COR-L47 (cell line): ENCODE data around the gene ITGA3.
"Not testable (repeated sequence)": the region's sequence is repeated elsewhere in the genome, so short reads cannot be mapped to it uniquely, and the experiment has no call there.

ENCODE experiments used
- DNase-seq: peaks from one replicate; lab custom pipeline; 2025; lab: John Stamatoyannopoulos, UW

The ITGA3 gene

DNA sequence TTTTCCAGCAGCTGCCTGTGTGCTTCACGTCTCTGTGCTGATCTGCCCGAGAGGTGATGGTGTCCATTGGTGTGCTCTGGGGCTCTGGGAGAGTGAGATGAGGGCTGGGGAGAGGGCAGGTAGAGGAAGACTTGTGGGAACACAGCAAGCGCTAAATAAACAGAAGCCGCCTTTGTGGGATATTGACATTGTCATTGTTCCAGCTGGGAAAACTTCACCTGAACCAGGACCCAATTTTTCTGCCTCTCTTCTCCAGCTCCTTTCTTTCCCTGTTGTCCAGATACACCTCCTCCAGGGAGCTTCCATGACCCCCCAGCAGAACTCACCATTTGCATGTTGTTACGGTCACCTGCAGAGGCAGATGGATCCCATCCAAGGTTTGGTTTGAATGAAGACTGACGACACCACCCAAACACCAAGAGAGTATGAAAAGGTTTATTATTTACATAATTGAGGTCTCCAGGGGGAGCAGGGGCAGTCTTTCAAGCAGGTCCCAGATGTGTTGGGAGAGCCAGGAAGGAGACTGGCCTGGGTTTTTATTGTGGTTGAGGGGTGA, 3.6 kb upstream of the ITGA3 start:
- DNase-seq = peak; percentile 96

DNA sequence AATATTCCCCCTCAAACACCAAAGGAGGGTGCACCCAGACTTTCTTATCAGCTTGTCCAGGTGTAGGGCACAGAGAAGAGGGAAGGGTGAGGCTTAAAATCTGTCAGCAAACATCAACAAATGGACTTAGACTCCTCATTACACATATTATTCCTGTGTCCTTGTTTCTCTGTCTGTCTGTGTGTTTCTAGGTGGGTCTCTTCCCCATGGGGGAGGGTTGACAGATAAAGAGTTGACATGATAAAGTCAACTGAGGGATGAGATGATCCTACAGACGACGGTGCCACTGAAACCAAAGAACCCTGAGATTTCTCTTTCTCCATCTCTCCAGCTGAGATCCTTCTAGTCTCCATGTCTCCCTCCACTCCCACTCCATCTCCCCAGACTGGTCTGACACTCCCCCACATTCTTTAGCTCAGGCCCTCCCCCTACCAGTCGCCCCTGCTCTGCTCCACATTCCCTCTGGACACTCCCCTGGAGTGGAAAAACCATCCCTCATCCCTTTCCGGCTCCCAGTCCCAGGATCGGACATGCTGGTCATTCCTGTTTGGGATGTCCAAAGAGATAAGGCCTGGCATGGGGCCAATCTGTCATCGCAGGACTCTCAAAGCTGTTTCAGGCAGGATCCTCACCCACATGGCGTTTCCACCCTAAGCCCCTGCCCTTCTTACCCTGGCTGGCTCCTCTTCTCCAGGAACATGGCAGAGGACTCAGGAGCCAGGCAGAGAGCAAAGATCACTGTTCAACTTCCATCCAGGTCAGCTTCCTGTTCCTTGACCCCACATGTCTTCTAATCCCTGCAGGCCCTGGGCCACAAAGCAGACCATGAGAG, 2.9 kb upstream of the ITGA3 start:
- no peak for DNase-seq

DNA sequence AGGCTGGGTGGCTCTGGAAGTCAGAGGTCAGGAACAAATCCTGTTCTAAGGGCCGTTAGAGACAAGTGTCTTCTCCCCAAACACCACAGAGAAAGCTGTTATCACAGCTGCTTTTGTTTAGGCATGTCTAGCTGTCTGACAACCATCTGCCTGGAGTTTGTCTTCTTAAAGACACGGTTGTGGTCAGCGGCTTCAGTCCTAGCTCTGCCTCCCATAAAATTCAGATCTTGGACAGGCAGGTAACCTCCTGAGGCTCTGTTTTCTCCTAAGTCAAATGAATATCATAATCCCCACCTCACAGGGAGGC, 2.3 kb upstream of the ITGA3 start:
- no peak for DNase-seq

DNA sequence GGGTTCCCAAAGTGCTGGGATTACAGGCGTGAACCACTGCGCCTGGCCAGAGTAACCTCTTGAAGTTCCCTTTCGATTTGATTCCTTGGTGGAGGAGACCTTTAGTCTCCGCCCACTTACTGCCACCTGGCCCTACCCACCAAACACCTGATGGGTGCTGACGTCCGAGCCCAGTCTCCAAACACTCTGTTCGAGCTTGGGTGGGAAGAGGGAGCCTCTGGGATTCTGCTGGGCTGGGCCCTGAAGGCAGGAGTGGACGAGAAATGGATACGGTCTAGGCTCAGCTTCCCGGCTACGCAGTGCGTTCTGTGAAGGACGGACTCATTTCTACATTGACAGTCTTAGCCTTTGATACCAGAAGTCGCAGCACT, 870 bp upstream of the ITGA3 start:
- DNase-seq = peak; percentile 15

DNA sequence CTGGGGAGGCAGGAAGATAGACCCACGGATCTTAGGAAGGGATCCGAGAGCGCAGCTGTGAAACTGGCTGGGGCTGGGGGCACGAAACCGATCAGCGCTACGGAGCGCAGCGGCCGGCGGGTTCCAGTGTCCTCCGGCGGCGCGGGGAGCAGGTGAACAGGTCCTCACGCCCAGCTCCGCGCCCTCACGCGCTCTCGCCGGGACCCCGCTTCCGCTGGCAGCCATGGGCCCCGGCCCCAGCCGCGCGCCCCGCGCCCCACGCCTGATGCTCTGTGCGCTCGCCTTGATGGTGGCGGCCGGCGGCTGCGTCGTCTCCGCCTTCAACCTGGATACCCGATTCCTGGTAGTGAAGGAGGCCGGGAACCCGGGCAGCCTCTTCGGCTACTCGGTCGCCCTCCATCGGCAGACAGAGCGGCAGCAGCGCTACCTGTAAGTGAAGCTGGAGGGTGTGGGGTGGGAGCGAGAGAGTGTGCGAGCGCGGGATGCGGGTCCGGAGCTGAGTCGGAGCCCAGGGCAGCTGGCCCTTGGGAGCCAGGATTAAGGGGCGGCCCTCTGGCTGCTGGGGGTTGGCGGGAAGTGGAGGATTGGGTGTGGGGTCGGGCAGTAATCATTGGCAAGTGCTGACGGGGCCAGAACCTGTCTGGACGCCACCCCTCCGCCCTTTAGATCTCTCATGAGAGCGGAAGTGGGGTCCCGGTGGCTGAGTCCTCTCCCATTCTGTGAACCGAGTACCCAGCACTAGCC, 479 bp downstream of the ITGA3 start:
- peak; percentile 83 for DNase-seq

DNA sequence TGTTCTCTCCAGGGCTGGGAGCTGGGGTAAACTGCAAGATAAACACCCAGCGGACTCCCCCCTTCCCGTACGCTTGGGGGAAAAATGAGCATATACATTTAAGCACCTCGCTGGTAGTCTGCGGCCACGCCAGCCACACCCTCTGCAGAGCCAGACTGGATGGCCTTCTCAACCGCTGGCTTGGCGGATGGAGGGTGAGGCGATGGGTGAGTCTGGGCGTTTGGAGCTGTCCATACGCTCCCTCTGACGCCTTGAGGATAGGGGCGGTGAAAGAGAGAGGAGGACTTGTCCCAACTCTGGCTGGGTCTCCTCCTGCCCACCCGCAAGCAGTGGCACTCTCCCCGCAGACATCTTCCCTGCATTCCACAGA, 1.0 kb downstream of the ITGA3 start:
- DNase-seq = no peak

DNA sequence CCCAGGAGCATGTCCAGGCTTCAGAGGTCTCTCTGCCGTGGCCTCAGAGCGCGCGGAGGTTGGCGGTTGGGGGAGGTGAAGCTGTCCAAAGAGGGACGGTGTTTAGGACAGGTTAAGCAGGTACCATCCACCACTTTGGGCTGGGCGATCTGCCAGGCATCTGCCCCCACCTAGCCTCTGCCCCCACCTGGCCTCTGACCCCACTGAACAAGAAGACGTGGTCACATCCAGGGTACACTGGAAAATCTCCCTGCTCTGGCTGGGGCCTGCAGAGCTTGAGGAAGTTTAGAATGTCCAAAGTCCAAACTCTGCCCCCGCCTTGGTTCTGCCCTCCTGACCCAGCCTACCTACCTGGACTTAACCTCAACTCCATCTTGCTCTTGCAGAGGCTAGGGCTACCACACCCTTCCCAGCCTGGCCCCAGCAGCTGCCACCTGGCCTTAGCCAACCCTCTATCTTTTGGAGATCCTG, 1.6 kb downstream of the ITGA3 start:
- no peak for DNase-seq

DNA sequence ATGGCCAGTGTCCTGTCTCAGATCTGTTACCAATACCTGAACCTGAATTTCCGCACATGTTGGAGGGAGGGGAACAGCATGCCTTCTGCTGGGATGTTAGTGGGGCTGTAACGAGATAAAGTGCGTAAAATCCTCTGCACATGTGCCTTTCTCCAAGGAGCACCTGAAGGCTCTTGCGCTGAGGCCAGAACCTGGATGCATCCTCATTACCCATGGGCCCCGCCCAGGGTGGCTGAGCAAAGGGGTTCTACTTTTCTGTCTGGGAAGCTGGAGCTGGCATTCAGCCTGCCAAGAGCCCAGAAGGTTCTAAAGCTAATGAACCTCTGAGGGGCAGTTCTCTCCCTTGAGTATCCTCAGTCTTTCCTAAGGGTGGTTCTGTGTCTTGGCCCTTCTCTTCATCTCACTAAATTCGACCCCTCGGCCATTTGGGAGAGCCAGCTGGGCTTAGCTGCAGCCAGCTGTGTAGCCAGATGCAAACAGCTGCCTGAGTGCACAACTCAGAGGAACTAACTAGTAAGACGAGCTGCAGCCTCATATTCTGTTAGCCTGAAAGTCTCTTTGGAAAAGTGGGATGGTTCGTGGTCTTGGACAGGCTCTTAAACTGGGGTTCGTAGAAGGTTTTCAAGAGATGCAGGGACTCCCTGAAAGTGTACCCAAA, 2.5 kb downstream of the ITGA3 start:
- no peak for DNase-seq

DNA sequence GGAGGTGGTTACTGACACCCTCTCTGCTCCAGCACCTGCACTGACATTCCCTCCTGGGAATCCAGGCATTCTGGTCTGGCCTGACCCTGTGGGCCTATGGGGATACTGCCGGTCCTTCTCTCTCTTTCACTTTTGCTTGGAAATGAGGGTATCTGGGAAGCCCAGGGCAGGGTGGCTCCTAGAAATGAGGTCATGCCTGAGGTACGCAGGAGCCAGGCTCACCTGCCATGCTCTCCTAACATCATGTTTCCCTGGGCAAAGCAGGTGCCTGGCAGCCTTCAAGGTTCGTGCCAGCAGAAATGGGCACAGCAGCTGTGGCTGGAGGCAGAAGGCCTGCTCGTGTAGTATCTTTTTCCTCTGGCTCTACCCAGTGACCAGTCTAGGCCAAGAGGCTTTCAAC, 3.3 kb downstream of the ITGA3 start:
- no peak for DNase-seq

DNA sequence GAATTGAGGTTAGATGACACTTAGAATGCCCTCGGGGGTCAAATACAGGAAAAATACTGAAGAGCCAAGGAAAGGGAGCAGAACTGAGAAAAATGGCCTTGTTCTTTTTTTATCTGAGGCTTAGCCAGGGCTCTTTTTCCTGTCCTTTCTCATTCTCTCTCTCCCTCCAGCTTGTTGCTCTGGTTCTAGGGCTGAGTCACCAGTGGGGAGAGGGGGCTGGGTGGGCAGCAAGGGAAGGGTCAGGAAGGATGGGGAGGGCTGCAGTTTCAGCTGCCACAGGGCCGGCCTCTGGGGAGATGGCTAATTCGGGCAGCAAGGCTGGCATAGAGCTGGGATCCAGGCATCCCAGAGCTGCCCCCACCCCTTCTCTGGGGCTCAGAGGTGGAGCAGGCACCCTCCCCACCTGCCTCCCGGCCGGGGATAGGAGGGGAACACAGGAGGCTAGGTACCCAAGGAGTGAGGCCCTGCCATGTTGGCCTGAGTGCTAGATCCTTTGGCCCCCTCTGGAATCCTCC, 3.9 kb downstream of the ITGA3 start:
- no peak for DNase-seq

DNA sequence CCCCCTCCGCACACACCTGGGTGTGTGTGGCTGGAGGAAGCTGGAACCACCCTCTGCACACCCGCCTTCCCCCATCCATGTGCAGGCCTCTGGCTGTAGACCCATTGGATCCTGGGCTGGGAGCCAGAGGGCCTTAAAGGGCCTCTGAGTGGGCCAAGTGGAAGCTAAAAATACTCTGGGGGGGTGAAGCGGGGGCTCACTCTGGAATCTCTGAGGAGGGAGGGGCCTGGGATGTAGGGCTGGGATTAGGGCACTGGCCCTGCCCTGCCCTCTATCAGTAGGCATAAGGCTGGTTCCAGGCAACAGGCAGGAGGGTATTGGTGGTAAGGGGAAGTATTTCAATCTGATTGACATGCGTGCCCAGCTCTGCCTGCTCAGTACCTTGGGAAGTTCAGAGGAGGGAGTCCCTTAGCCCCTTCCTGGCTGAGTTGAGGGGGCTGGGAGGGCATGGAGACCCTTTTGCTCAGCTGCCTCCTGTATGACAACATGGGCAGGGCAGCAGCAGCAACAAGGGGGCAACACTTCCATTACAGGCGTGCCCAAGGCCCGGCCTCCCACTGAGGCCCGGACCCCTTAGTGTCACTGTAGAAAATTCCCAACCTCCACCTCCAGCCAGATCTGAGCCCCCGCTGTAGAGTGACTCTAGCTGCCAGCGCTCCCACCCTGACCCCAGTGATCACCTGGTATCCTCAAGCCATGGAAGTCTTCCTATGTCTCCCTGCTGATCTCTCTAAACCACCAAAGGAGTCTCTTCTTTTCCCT, 5.2 kb downstream of the ITGA3 start:
- DNase-seq = no peak

DNA sequence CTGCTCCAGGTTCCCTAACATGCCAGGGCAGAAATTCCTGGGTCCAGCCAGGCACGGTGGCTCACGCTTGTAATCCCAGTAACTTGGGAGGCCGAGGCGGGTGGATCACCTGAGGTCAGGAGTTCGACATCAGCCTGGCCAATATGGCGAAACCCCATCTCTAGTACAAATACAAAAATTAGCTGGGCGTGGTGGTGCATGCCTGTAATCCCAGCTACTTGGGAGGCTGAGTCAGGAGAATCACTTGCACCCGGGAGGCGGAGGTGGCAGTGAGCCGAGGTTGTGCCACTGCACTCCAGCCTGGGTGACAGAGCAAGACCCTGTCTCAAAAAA, 5.8 kb downstream of the ITGA3 start:
- DNase-seq = not testable (repeated sequence)

DNA sequence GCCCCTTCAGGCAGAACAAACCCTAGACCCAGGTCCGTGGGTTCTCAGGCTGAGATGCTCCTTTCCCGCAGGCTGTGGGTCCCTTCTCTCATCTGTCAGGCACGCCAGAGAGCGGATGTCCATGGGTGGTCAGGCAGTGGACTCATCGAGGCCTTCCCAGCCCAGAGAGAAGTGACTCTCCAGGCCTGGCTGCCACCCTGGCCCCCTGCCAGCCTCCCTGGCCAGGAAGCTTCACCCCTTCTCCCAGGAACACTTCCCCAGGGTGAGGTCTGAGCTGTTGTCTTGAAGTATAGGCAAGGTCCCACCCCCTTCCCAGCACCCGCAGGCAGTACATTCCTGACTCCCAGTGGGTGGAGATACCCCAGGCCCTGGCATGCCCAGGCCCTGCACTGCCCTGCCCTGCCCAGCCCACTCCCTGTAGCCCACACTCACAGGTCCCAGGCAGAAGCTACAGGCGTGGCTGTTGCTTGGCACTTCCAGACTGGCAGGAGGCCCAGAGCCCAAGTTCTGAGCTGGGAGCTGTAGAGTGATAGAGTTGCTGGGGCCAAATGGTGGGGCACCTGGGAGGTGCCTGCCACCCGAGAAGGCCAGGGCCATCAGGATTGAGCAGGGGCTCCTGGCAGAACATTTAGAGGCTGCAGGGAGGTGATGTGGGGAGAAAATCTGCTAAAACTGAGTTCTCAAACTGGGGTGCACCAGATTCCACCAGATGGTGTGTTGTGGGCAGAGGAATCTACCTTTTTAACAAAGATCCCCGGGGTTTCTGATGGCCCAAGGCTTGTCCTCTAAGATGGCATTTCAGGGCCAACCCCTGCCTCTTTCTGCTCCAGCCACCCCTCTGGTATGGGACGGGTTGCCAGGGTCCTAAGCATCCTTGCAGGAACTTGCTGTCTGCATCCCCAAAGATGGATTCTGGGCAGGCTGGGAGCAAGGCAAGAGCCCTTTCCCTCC, 6.7 kb downstream of the ITGA3 start:
- DNase-seq = peak; percentile 39

DNA sequence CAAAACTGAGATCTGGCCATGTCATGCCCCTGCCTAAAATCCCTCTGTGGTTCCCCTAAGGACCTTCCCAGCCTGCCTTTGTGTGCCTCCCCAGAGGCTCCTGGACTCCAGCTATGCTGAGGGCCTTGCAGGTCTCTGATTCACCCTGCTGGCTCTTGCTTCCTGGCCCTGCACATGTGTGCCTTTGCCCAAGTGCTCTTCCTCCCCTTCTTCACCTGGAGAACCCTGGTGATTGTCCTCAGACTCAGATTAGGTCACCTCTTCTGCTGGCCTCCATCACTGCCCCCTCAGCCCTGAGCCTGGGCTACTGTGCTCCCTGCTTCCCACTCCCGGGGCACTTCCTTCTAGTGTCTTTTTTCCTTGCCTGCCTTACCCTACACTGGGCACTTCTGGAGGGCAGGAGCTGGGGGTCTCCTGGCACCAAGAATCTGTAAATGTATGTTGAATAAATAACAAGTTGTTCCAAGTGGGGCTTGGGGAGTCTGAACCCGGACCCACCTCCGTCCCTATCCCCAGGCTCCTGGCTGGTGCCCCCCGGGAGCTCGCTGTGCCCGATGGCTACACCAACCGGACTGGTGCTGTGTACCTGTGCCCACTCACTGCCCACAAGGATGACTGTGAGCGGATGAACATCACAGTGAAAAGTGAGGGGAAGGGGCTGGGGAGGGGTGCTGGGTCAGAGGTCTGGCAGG, 7.8 kb downstream of the ITGA3 start:
- no peak for DNase-seq

DNA sequence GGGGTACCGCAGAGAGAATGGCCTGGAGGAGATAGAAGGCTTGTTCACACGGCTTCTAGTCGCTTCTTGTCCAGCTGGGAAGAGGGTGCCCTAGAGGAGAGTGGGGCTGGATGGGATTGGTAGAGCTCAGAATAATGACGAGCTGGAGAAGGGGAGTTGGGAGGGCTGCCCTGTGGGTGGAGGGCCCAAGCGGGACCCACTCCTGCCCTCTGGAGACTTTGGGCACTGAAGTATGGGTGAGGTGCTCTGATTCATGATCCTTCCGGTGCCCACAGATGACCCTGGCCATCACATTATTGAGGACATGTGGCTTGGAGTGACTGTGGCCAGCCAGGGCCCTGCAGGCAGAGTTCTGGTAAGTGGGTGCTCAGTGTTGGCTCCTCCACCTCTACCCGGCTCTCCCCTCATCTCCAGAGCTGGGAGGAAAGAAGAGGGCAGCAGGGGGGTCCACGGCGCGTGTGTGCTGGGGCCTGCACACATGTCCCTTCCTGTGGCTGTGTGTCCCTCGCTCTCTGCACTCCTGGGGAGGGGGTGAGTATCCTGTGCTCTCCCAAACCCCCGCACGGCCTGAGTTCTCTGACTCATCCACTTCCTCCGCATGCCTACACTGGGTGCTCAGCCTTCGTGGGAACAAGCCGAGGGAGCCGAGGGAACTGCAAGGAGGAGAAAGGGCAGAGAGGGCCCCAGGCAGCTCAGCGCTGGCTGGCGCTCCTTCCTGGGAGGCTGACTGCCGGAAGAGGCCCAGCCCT, 8.5 kb downstream of the ITGA3 start:
- DNase-seq = no peak

DNA sequence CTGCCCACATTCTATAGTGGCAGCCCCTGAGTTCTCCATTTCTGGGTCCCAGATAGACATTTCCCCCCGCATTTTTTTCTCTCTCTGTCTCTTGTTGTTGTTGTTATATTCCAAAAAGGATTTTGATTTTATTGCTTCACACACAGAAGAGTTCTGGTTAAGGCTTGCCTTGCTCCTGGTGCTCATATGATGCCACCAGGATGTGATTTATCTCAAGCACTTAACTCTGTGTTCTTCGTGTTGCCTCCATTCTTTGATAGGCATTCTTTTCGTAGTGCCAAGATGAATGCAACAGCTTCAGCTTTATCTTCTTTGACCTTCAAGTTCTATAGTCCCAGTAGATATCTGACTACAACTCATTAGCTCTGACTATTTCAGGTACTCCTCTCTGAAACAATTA, 9.1 kb downstream of the ITGA3 start:
- DNase-seq = no peak

DNA sequence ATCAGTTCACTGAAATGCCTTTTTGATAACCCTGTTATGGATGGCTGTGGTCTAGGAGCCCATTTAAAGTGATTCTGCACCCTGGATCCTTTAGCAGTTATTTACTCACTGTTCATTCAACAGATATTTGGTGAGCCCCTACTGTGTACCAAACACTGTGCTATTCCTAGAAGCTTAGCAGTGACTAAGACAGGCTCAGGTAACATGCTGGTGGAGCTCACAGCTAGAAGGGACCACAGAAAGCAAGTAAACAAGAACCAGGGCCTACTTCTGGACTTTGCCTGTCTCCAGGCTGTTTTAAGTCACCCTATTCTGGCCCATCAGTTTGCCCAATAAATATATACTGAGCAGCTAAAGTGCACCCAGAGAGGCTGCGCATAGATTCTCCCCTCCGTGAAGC, 11.1 kb downstream of the ITGA3 start:
- no peak for DNase-seq

DNA sequence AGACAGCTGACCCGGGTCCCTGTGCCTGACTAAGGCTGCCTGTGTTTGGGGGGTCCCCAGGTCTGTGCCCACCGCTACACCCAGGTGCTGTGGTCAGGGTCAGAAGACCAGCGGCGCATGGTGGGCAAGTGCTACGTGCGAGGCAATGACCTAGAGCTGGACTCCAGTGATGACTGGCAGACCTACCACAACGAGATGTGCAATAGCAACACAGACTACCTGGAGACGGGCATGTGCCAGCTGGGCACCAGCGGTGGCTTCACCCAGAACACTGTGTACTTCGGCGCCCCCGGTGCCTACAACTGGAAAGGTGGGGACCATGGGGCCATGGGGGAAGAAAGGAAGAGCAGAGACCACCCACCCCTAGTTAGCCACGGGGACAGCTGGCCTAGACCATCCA, 12.1 kb downstream of the ITGA3 start:
- DNase-seq = no peak

DNA sequence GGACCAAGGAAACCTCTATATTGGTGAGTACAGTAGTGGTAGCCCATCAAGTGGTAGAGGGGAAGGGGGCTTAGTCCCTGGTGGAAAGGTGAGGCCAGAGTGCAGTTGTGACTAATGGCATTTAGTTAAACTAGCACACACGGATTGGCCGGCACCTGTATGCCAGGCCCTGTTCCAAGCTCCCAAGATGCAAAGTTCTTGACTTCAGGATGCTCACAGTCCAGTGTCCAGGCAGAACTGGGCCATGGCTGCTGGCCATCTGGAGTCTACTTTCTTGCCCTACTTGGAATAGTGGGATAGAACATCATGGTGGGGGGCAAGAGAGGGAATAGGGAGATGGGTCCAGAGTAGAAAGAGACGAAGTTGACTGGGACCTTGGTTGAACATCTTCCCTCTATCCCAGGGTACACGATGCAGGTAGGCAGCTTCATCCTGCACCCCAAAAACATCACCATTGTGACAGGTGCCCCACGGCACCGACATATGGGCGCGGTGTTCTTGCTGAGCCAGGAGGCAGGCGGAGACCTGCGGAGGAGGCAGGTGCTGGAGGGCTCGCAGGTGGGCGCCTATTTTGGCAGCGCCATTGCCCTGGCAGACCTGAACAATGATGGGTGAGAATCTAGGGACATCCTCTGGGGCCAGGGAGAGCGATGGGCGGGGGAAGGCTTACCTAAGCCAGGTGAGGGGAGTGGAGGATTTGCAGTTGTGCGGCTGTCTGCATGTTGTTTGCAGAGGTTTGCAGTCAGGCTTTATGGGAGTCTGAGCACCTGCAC, 15.2 kb downstream of the ITGA3 start:
- DNase-seq = no peak
